Prostate gland (tissue), 2 donors: ENCODE measurements around the gene RAVER1.

ENCODE experiments used
- POLR2A ChIP-seq: fragments of 450-650 bp; IDR thresholded peaks from one replicate; pipeline ENCODE4 v1.6.1; 2016; ENCODE audit warnings: antibody characterized with exemption, mild to moderate bottlenecking
- POLR2AphosphoS5 ChIP-seq: sonication (generic); formaldehyde crosslinking; IDR thresholded peaks from one replicate; pipeline ENCODE4 v1.6.1; 2017; ENCODE audit warnings: antibody characterized with exemption
- TF ChIP-seq, protein P1 (sequence below), 4 experiments: fragments of 200-600 bp in 2 of 4; fragments of 450-650 bp in 2 of 4; sonication (generic) in 2 of 4; IDR thresholded peaks; 1 replicate in 3 of 4; 2 replicates in 1 of 4; pipeline ENCODE4 v1.5.1; 2016 to 2019; ENCODE audit warnings: antibody characterized with exemption in 4 of 4, mild to moderate bottlenecking in 2 of 4, moderate library complexity in 2 of 4

DNA sequence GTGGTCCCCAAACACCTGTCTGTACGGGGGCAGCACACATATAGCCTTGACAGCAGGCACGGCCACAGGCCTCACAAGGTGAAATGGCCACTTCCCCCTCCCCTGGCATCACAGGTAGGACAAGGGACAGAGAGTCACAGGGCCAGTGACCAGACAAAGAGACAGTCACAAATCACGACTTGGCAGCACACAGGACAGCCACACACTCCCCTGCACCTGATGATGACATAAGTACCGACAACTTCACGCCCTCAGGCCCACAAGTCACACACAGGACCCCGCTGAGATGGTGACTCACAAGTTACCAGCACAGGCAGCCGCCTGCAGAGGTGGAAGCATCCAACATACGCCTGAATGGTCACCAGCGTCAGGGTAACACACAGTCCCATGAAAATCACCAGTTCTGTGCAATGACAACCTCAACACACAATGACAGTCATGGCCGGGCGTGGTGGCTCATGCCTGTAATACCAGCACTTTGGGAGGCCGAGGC, 30.5 kb upstream of the RAVER1 start:
- TF ChIP-seq, protein P1, sequence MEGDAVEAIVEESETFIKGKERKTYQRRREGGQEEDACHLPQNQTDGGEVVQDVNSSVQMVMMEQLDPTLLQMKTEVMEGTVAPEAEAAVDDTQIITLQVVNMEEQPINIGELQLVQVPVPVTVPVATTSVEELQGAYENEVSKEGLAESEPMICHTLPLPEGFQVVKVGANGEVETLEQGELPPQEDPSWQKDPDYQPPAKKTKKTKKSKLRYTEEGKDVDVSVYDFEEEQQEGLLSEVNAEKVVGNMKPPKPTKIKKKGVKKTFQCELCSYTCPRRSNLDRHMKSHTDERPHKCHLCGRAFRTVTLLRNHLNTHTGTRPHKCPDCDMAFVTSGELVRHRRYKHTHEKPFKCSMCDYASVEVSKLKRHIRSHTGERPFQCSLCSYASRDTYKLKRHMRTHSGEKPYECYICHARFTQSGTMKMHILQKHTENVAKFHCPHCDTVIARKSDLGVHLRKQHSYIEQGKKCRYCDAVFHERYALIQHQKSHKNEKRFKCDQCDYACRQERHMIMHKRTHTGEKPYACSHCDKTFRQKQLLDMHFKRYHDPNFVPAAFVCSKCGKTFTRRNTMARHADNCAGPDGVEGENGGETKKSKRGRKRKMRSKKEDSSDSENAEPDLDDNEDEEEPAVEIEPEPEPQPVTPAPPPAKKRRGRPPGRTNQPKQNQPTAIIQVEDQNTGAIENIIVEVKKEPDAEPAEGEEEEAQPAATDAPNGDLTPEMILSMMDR (IDR thresholded peaks at IDR 0.05) = no peak
- no peak for TF ChIP-seq POLR2A
- no peak for TF ChIP-seq POLR2AphosphoS5
